NCI-H2107 treated with DMSO at 0.1 percent for 48 hours (cell line): ENCODE measurements around the gene CCL3.
A peak's percentile ranks its signal among the peaks of the same experiment; 100 is the strongest.
"Not testable (repeated sequence)": the region's sequence is repeated elsewhere in the genome, so short reads cannot be mapped to it uniquely, and the experiment has no call there.

Experiments
- DNase-seq: peaks from one replicate; lab custom pipeline; 2025; ENCODE audit not compliant: unreplicated experiment; lab: John Stamatoyannopoulos, UW

The CCL3 gene

GRCh38 chr17:36089888-36090836 is at the start of gene CCL3:
TSS of gene CCL3 (minus strand) at chr17:36090143. CDS start at chr17:36090058, 85 bp downstream.
- no peak for DNase-seq

- peak; percentile 90 for DNase-seq
Measured at GRCh38 chr17:36136439-36136838, 46.5 kb upstream of the CCL3 start.

GRCh38 chr17:36136036-36136435 is 46.1 kb upstream of the CCL3 start:
- no peak for DNase-seq

GRCh38 chr17:36135465-36135864 is 45.5 kb upstream of the CCL3 start:
- DNase-seq: no peak

- no peak for DNase-seq
Measured at GRCh38 chr17:36133602-36134236, 43.8 kb upstream of the CCL3 start.

GRCh38 chr17:36132421-36132831 is 42.5 kb upstream of the CCL3 start:
- DNase-seq: no peak

GRCh38 chr17:36131931-36132330 is 42.0 kb upstream of the CCL3 start:
- DNase-seq: no peak

- peak; percentile 6 for DNase-seq
Measured at GRCh38 chr17:36131421-36131820, 41.5 kb upstream of the CCL3 start.

- DNase-seq: no peak
Measured at GRCh38 chr17:36130346-36130745, 40.4 kb upstream of the CCL3 start.

GRCh38 chr17:36129616-36130015 is 39.7 kb upstream of the CCL3 start:
- DNase-seq: no peak

- DNase-seq: no peak
Measured at GRCh38 chr17:36128411-36128978, 38.6 kb upstream of the CCL3 start.

GRCh38 chr17:36127911-36128310 is 38.0 kb upstream of the CCL3 start:
- DNase-seq: no peak

GRCh38 chr17:36127199-36127893 is 37.4 kb upstream of the CCL3 start:
- no peak for DNase-seq

- DNase-seq: no peak
Measured at GRCh38 chr17:36124879-36125824, 35.2 kb upstream of the CCL3 start.

GRCh38 chr17:36123431-36123830 is 33.5 kb upstream of the CCL3 start:
- DNase-seq: no peak

- DNase-seq: not testable (repeated sequence)
Measured at GRCh38 chr17:36121099-36121498, 31.2 kb upstream of the CCL3 start.

GRCh38 chr17:36120221-36120620 is 30.3 kb upstream of the CCL3 start:
- DNase-seq: no peak

- no peak for DNase-seq
Measured at GRCh38 chr17:36118477-36119353, 28.8 kb upstream of the CCL3 start.
